ENCODE data around the gene PCDHA4. TPM values are rescaled to one million over a fixed set of nuclear protein-coding genes. Genes with fewer than 3 reads are reported as not detected.
"Not testable (repeated sequence)": the region's sequence is repeated elsewhere in the genome, so short reads cannot be mapped to it uniquely, and the experiment has no call there.

Gene PCDHA4
- total RNA-seq, 1 experiment from 2014 or later = 3.1 TPM

GRCh38 chr5:140785905-140786686 lies 20.8 kb upstream of the PCDHA4 start, which contains the start of gene PCDHA1:
Gene PCDHA1, plus strand, starts transcription at chr5:140786140.
- no peak within 1 kb of the TSS for H3K4me3 ChIP-seq (ENCODE audit: low read depth in 2 of 2, low read length in 2 of 2)
- H3K9me3 ChIP-seq (ENCODE audit: control insufficient read depth, insufficient read depth, low read depth, low read length) = peaks cover 47% of the 10 kb centered on the region
- no peaks in the 10 kb centered on the region for H3K36me3 ChIP-seq (ENCODE audit: control insufficient read depth, insufficient read depth, low read length)
- TF ChIP-seq POLR2AphosphoS5 (IDR thresholded peaks at IDR 0.05; ENCODE audit: low read depth, low read length) (no peak), SIN3A (IDR thresholded peaks at IDR 0.05; ENCODE audit: borderline replicate concordance, insufficient read depth, low read depth, low read length) (no peak), CTCF (IDR thresholded peaks at IDR 0.05) (no peak), REST (IDR thresholded peaks at IDR 0.05; ENCODE audit: insufficient read depth in 1 of 2, low read depth in 2 of 2, low read length in 1 of 2) (no peak), TCF7L2 (IDR thresholded peaks at IDR 0.05; ENCODE audit: low read depth, low read length) (no peak)
- H3K4me1 ChIP-seq (ENCODE audit: control insufficient read depth, insufficient read depth, low read length) = no peaks in the 10 kb centered on the region; the same call in 1 of the 2 replicates
- intact Hi-C loops (cut with micrococcal nuclease; ENCODE audit: unreplicated experiment) = no loop called here
- ATAC-seq = no peak
- no peak within 1 kb of the TSS for H3K27ac ChIP-seq (ENCODE audit: low read length)
- no peak for DNase-seq (ENCODE audit: low read depth, low spot score)
- in situ Hi-C loops (cut with HindIII; ENCODE audit: low pct_unique_long_range_greater_than_20kb, low sequenced_read_pairs) = no loop called here
- no TSS peak for BruUV-seq (replicated peaks)
- ChIA-PET CTCF (interaction anchor here (0.6 kb wide), 1 partner anchor 75 kb away, joined by 4 read pairs; no protein-coding TSS in a partner anchor), POLR2A (no interaction called here)
- no peaks in the 10 kb centered on the region for H3K27me3 ChIP-seq (ENCODE audit: control insufficient read depth, insufficient read depth, low read length)

GRCh38 chr5:140787422-140787821 lies 19.4 kb upstream of the PCDHA4 start:
- H3K27ac ChIP-seq (ENCODE audit: low read length); in situ Hi-C loops (cut with HindIII; ENCODE audit: low pct_unique_long_range_greater_than_20kb, low sequenced_read_pairs); H3K27me3 ChIP-seq (ENCODE audit: control insufficient read depth, insufficient read depth, low read length); BruUV-seq (replicated peaks); H3K4me1 ChIP-seq (ENCODE audit: control insufficient read depth, insufficient read depth, low read length); H3K36me3 ChIP-seq (ENCODE audit: control insufficient read depth, insufficient read depth, low read length); CTCF ChIA-PET; ATAC-seq; DNase-seq (ENCODE audit: low read depth, low spot score); POLR2A ChIA-PET; intact Hi-C loops (cut with micrococcal nuclease; ENCODE audit: unreplicated experiment); H3K4me3 ChIP-seq (ENCODE audit: low read depth in 2 of 2, low read length in 2 of 2): not testable (repeated sequence)
- H3K9me3 ChIP-seq (ENCODE audit: control insufficient read depth, insufficient read depth, low read depth, low read length) = peaks cover 45% of the 10 kb centered on the region

- DNase-seq (ENCODE audit: low read depth, low spot score); CTCF ChIA-PET; in situ Hi-C loops (cut with HindIII; ENCODE audit: low pct_unique_long_range_greater_than_20kb, low sequenced_read_pairs); H3K4me1 ChIP-seq (ENCODE audit: control insufficient read depth, insufficient read depth, low read length); ATAC-seq; BruUV-seq (replicated peaks); H3K4me3 ChIP-seq (ENCODE audit: low read depth in 2 of 2, low read length in 2 of 2); POLR2A ChIA-PET; H3K27ac ChIP-seq (ENCODE audit: low read length); intact Hi-C loops (cut with micrococcal nuclease; ENCODE audit: unreplicated experiment); H3K36me3 ChIP-seq (ENCODE audit: control insufficient read depth, insufficient read depth, low read length); H3K27me3 ChIP-seq (ENCODE audit: control insufficient read depth, insufficient read depth, low read length): not testable (repeated sequence)
- peaks cover 46% of the 10 kb centered on the region for H3K9me3 ChIP-seq (ENCODE audit: control insufficient read depth, insufficient read depth, low read depth, low read length)
Observed at GRCh38 chr5:140787849-140788504, 18.9 kb upstream of the PCDHA4 start.
